Lower lobe of right lung (tissue), 2 donors: Measurements from ENCODE around the gene AK2. TPM values are rescaled to one million over a fixed set of nuclear protein-coding genes. Genes with fewer than 3 reads are reported as not detected.

Experiments
- ATAC-seq, 2 donors: fragments of 200-7000 bp; cut with Tn5 transposase; one replicate each; pipeline ENCODE4 v1.9.1; 2020 to 2022; ENCODE audit warnings: mild to moderate bottlenecking in 2 of 2, moderate library complexity in 2 of 2
- DNase-seq: peaks from one replicate; pipeline ENCODE4 v3.0.0-alpha.2; 2020
- H3K27ac ChIP-seq: fragments of 200-600 bp; one replicate; pipeline ENCODE4 v1.8.0; 2022
- H3K27me3 ChIP-seq: fragments of 200-600 bp; one replicate; pipeline ENCODE4 v1.8.0; 2022; ENCODE audit warnings: low read depth
- H3K36me3 ChIP-seq: fragments of 200-600 bp; one replicate; pipeline ENCODE4 v1.8.0; 2022; ENCODE audit warnings: mild to moderate bottlenecking
- H3K4me1 ChIP-seq: fragments of 200-600 bp; one replicate; pipeline ENCODE4 v1.8.0; 2022
- H3K4me3 ChIP-seq: fragments of 200-600 bp; one replicate; pipeline ENCODE4 v1.8.0; 2022; ENCODE audit warnings: mild to moderate bottlenecking
- H3K9me3 ChIP-seq: fragments of 200-600 bp; one replicate; pipeline ENCODE4 v1.8.0; 2022
- intact Hi-C: fragments of 100-400 bp; cut with DNase I; formaldehyde crosslinking; loops from one replicate; pipeline ENCODE4 v1.11.0; 2022
- total RNA-seq: library from RNA; stranded (reverse); fragmentation: NEBNext Ultra II Directional; extraction: Animal tissue kit (Norgen Biotek cat#: 25700); gene quantifications from one replicate; pipeline ENCODE4 v1.2.1, GENCODE V29; 2021
- TF ChIP-seq, protein P1 (sequence below): fragments of 200-600 bp; IDR thresholded peaks from one replicate; pipeline ENCODE4 v1.8.0; 2022; ENCODE audit warnings: antibody characterized with exemption, mild to moderate bottlenecking
- donor health status: DM: no; HTN: yes; CAD: no; lungs with severe emphysema.

AK2 gene
- total RNA-seq, 1 donor from 2014 or later = 103 TPM

DNA sequence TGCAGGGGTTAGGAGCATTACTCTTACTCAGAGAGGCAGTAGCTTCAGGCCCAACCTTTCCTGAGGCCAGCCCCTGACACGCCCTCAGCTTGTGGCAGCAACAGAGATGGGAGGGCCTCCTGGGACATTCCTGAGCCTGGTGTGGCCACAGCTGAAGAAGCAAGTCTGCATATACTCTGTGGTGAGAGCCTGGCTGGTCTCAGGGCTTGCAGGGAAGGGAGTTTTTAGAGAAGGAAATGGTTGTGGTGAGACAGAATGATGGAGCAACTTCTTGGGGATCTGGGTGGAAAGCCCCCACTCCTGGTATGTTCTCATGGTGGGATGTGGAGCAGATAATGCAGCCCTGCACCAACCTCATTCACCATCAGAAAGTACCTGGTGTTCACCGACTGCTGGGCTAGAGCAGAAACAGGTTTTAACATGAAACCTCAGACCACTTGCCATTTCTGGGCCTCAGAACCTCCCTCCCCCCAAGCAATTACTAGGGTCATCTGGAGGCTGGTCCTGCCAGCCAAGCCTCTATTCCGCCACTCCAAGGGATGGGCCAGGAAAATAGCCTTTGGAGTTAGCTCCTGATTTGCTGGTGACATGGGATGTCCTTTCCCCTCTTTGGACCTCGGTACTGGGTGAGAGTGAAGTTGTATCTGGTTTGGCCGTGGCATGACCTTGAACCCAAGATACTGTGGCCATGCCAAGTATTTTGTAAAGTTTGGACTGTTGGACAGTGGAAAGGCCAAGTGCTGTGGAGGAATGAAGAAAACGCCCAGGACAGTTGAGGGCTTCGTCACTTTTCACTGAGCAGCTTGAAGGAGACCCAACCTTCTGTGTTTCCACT lies 44.0 kb downstream of the AK2 start:
- peak overlapping the region; percentile 84 for H3K27ac ChIP-seq
- H3K4me1 ChIP-seq = peaks cover 65% of the 10 kb centered on the region
- DNase-seq = peak; percentile 93
- TF ChIP-seq, protein P1, sequence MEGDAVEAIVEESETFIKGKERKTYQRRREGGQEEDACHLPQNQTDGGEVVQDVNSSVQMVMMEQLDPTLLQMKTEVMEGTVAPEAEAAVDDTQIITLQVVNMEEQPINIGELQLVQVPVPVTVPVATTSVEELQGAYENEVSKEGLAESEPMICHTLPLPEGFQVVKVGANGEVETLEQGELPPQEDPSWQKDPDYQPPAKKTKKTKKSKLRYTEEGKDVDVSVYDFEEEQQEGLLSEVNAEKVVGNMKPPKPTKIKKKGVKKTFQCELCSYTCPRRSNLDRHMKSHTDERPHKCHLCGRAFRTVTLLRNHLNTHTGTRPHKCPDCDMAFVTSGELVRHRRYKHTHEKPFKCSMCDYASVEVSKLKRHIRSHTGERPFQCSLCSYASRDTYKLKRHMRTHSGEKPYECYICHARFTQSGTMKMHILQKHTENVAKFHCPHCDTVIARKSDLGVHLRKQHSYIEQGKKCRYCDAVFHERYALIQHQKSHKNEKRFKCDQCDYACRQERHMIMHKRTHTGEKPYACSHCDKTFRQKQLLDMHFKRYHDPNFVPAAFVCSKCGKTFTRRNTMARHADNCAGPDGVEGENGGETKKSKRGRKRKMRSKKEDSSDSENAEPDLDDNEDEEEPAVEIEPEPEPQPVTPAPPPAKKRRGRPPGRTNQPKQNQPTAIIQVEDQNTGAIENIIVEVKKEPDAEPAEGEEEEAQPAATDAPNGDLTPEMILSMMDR = no peak
- no peak overlapping the region for H3K4me3 ChIP-seq
- peak; percentile 93 to 97 for ATAC-seq
- H3K36me3 ChIP-seq = no peaks in the 10 kb centered on the region
- H3K9me3 ChIP-seq = no peaks in the 10 kb centered on the region
- no peaks in the 10 kb centered on the region for H3K27me3 ChIP-seq
- intact Hi-C loops = no loop called here

DNA sequence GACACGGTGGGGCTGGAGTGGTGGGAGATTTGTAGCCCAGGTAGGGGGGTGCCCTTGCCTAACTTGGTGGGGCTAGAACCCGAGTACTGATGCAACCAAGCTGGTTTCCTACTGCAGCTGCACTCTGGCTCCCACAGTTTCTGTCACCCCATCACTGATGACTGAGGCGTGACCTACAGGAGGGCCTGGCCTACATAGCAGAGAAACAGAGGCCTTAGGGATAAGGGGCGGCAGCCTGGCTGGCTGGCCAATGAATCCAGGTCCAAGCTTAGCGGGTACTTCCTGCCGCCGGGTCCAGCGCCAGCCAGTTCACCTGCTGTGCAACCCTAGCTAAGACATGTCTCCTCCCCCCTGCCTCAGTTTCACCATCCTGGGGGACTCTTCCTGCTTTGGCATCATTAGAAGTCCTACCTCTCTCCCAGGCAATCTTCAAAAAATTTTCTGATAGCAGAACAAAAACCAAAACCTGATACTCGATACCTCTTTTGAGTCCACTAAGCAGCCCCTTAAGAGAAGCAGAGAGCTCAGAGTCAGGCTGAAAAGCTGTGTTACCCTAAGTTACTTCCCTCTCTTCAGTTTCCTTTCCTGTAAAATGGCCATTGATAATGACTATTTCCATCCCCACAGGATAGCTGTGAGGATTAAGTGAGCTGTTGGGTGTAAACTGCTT lies 44.7 kb downstream of the AK2 start:
- Histone ChIP-seq H3K9me3 (no peaks in the 10 kb centered on the region), H3K36me3 (no peaks in the 10 kb centered on the region), H3K27ac (peak overlapping the region; percentile 84), H3K4me3 (no peak overlapping the region), H3K4me1 (peaks cover 58% of the 10 kb centered on the region), H3K27me3 (no peaks in the 10 kb centered on the region)
- DNase-seq = no peak
- TF ChIP-seq, protein P1 = no peak
- intact Hi-C loops = no loop called here
- no peak for ATAC-seq

DNA sequence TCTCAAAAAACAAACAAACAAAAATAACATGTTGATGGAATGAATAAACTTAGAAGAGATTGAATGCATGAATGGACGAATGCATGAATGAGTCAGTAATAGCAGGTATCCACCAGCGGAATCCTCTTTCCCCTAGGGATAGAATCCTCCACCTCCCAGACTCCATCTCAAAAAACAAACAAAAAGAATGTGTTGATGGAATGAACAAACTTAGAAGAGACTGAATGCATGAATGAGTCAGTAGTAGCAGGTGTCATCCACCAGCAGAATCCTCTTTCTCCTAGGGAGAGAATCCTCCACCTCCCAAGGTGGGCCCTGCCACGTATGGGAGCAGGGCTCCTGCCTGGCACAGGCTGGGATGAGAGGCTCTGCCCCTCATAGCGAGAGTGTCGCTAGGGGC lies 45.3 kb downstream of the AK2 start:
- Histone ChIP-seq H3K36me3 (no peaks in the 10 kb centered on the region), H3K27ac (peak overlapping the region; percentile 84), H3K9me3 (no peaks in the 10 kb centered on the region), H3K4me1 (peaks cover 55% of the 10 kb centered on the region), H3K27me3 (no peaks in the 10 kb centered on the region), H3K4me3 (no peak overlapping the region)
- TF ChIP-seq, protein P1 = no peak
- intact Hi-C loops = no loop called here
- ATAC-seq = no peak
- no peak for DNase-seq

DNA sequence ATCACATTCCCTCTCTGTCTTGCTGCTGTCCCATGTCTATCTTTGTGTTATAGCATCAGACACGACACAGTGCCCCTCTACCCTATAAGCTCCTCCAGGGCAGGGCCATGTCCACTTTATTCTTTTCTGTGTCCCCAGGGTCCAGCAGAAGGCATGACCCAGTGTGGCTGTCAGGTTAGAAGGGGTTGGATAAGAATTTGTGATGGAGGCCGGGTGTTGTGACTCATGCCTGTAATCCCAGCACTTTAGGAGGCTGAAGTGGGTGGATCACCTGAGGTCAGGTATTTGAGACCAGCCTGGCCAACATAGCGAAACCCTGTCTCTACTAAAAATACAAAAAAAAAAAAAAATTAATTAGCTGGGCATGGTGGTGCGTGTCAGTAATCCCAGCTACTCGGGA lies 45.8 kb downstream of the AK2 start:
- TF ChIP-seq, protein P1 = no peak
- ATAC-seq (no peak), DNase-seq (no peak)
- peak overlapping the region; percentile 84 for H3K27ac ChIP-seq
- H3K4me3 ChIP-seq = no peak overlapping the region
- H3K9me3 ChIP-seq = no peaks in the 10 kb centered on the region
- H3K27me3 ChIP-seq = no peaks in the 10 kb centered on the region
- intact Hi-C loops = no loop called here
- peaks cover 55% of the 10 kb centered on the region for H3K4me1 ChIP-seq
- no peaks in the 10 kb centered on the region for H3K36me3 ChIP-seq

DNA sequence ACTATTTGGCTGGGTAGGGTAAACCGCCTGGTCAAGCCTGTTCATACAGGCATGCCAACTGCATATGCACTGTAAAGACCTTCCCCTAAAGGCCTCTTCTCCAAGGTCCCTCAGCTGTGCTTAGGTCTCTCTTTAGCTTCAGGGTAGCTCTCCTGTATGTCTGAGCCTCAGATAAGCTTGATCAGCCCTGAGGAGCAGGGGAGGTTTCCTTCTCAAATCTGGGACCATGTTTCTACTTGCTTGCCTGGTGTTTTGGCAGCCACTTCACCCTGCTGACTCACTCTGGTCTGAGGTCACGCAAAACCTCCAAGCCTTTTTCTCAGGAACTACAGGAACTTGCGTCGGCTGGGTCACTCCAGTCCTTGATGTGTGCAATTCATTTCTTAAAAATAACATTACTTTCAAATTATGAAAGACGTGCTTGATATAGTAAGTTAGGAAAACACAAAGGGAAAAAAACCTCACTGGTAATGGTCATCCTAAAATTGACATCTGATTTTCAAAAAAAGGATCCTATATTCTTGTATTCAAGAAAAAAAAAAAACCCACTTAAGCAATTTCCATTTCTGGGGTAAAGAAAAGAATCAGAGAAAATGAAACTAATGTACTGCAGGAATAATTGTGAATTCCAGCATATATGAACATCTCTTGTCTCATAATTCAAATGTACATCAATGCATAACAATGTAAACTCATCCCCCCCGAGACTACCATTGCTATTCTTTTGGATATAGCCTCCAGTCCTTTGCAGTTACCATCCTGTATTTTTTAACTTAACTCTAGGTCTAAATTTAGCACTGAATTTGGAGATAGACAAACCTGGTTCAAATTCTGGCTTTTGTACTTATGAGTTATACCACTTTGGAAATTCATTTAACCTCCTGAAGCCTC lies 47.3 kb downstream of the AK2 start:
- TF ChIP-seq, protein P1 = no peak
- ATAC-seq = peak; percentile 65 to 88
- Histone ChIP-seq H3K27me3 (no peaks in the 10 kb centered on the region), H3K9me3 (no peaks in the 10 kb centered on the region), H3K36me3 (no peaks in the 10 kb centered on the region), H3K27ac (peak overlapping the region; percentile 65), H3K4me3 (no peak overlapping the region), H3K4me1 (peaks cover 64% of the 10 kb centered on the region)
- intact Hi-C loops = no loop called here
- DNase-seq = peak; percentile 80
